K562 (cell line): ENCODE results near the gene HINT2. TPM values are rescaled to one million over a fixed set of nuclear protein-coding genes. Genes with fewer than 3 reads are reported as not detected.

Experiments
- ATAC-seq: fragments of 200-7000 bp; cut with Tn5 transposase; 3 replicates; pipeline ENCODE4 v1.9.1; 2020; ENCODE audit warnings: moderate library complexity
- BruUV-seq: library from RNA; stranded (reverse); fragments of 400-500 nt; replicated peaks from 2 replicates; lab custom pipeline; 2021; lab: Mats Ljungman, UMichigan
- CTCF ChIA-PET: fragments of 300-600 bp; formaldehyde crosslinking; extraction: SDS; loops from one replicate; lab custom pipeline; 2021; ENCODE audit warnings: low intra/inter-chr PET ratio; lab: Yijun Ruan, JAX
- POLR2A ChIA-PET: fragments of 300-600, 350-650 bp; sonication (Branson Sonifier 250); formaldehyde crosslinking; extraction: SDS; loops from one replicate; lab custom pipeline; 2021; ENCODE audit warnings: antibody characterized with exemption, inconsistent platforms; lab: Yijun Ruan, JAX
- DNase-seq, 4 experiments: peaks; one replicate each; pipeline versions ENCODE4 v3.0.0 to v3.0.0-alpha.2; 2011 to 2018; ENCODE audit warnings: low spot score in 3 of 4, mixed read lengths in 3 of 4; ENCODE audit errors: extremely low read depth in 1 of 4
- FAIRE-seq: peaks from 2 replicates; lab custom pipeline; 2011; peaks lifted over from hg19 to GRCh38; lab: Jason Lieb, UNC
- H2AFZ ChIP-seq: 2 replicates; pipeline ENCODE4 v1.6.0; 2011; ENCODE audit warnings: low read depth, low read length, control low read depth, inconsistent platforms
- H3K27ac ChIP-seq: fragments of 200-600 bp; 3 replicates; pipeline ENCODE4 v1.8.0; 2011; ENCODE audit warnings: low read depth, mild to moderate bottlenecking, control low read depth, inconsistent platforms, low read length, moderate library complexity, mixed read lengths; ENCODE audit errors: extremely low read depth
- H3K27me3 ChIP-seq, 2 experiments: fragments of 300-600 bp in 1 of 2; 2 replicates in 1 of 2; 3 replicates in 1 of 2; pipeline versions ENCODE4 v1.6.0 to v1.8.0; 2011; ENCODE audit warnings: inconsistent platforms in 2 of 2, low read length in 2 of 2, mild to moderate bottlenecking in 1 of 2, mixed read lengths in 1 of 2, moderate library complexity in 1 of 2; ENCODE audit not compliant: control insufficient read depth in 2 of 2, insufficient read depth in 2 of 2
- H3K36me3 ChIP-seq: fragments of 300-600 bp; 3 replicates; pipeline ENCODE4 v1.8.0; 2011; ENCODE audit warnings: mild to moderate bottlenecking, low read length, inconsistent platforms; ENCODE audit not compliant: control insufficient read depth, insufficient read depth
- H3K4me1 ChIP-seq, 2 experiments: fragments of 200-600 bp in 1 of 2; replicated peaks in 1 of 2; 2 replicates in 1 of 2; 3 replicates in 1 of 2; pipeline versions ENCODE4 v1.5.1 to v1.8.0; 2011; ENCODE audit warnings: inconsistent platforms in 2 of 2, low read length in 2 of 2, mild to moderate bottlenecking in 1 of 2, mixed read lengths in 1 of 2, moderate library complexity in 1 of 2; ENCODE audit not compliant: control insufficient read depth in 2 of 2, insufficient read depth in 2 of 2
- H3K4me2 ChIP-seq: 2 replicates; pipeline ENCODE4 v1.6.1; 2011; ENCODE audit warnings: low read length, control low read depth, inconsistent platforms, mixed read lengths; ENCODE audit not compliant: insufficient read depth
- H3K4me3 ChIP-seq: fragments of 200-600 bp; sonication (generic), shearing (Covaris generic); 2 replicates; pipeline ENCODE4 v1.5.1; 2016; ENCODE audit warnings: control low read depth, inconsistent platforms
- H3K79me2 ChIP-seq: fragments of 200-600 bp; 3 replicates; pipeline ENCODE4 v1.8.0; 2011; ENCODE audit warnings: low read length, inconsistent platforms; ENCODE audit not compliant: control insufficient read depth, insufficient read depth
- H3K9ac ChIP-seq, 2 experiments: 2 replicates each; pipeline versions ENCODE4 v1.6.0 to v1.6.1; 2011; ENCODE audit warnings: low read depth in 2 of 2, low read length in 2 of 2, control low read depth in 1 of 2, inconsistent platforms in 1 of 2, mild to moderate bottlenecking in 1 of 2, mixed read lengths in 1 of 2; ENCODE audit not compliant: insufficient read depth in 1 of 2
- H3K9me1 ChIP-seq: one replicate; pipeline ENCODE4 v1.6.0; 2011; ENCODE audit warnings: inconsistent platforms, mild to moderate bottlenecking, low read length, moderate library complexity; ENCODE audit not compliant: control insufficient read depth, insufficient read depth
- H3K9me3 ChIP-seq: replicated peaks from 2 replicates; pipeline ENCODE4 v1.5.1; 2011; ENCODE audit warnings: low read depth, low read length, inconsistent platforms; ENCODE audit not compliant: control insufficient read depth, insufficient read depth
- H4K20me1 ChIP-seq: replicated peaks from 2 replicates; pipeline ENCODE4 v1.6.1; 2011; ENCODE audit warnings: low read length, inconsistent platforms, mixed read lengths; ENCODE audit not compliant: control insufficient read depth, insufficient read depth
- BCL6 ChIP-seq: fragments of 250-450 bp; sonication (Bioruptor Pico); IDR thresholded peaks from 2 replicates; pipeline ENCODE4 v1.4.0; 2020
- BMI1 ChIP-seq: fragments of 150-350 bp; IDR thresholded peaks from 2 replicates; pipeline ENCODE4 v1.6.1; 2014; ENCODE audit warnings: low read length
- CBX3 ChIP-seq, 2 experiments: IDR thresholded peaks; 1 replicate in 1 of 2; 2 replicates in 1 of 2; pipeline ENCODE4 v1.6.1; 2012; ENCODE audit warnings: inconsistent platforms in 2 of 2, low read length in 2 of 2, borderline replicate concordance in 1 of 2, control low read depth in 1 of 2
- CREBBP ChIP-seq: IDR thresholded peaks from one replicate; pipeline ENCODE4 v1.6.1; 2012; ENCODE audit warnings: low read depth, mild to moderate bottlenecking, control low read depth, inconsistent platforms, low read length
- CTCF ChIP-seq, 3 experiments: IDR thresholded peaks in 2 of 3; conservative IDR thresholded peaks in 1 of 3; 2 replicates each; pipeline ENCODE4 v1.5.1; 2011 to 2012; ENCODE audit warnings: low read length in 3 of 3, mild to moderate bottlenecking in 3 of 3, control low read depth in 2 of 3, improper control_type of control experiment in 1 of 3, inconsistent platforms in 1 of 3, low read depth in 1 of 3, mixed read lengths in 1 of 3, moderate library complexity in 1 of 3; ENCODE audit not compliant: insufficient read depth in 2 of 3
- DACH1 ChIP-seq: fragments of 450-650 bp; IDR thresholded peaks from 2 replicates; pipeline ENCODE4 v1.6.1; 2018; ENCODE audit not compliant: partially characterized antibody
- ESRRB ChIP-seq: fragments of 250-450 bp; sonication (Bioruptor Pico); IDR thresholded peaks from 2 replicates; pipeline ENCODE4 v1.5.0; 2020; ENCODE audit warnings: mild to moderate bottlenecking, moderate library complexity, borderline replicate concordance
- MAX ChIP-seq: sonication (generic); formaldehyde crosslinking; IDR thresholded peaks from 2 replicates; pipeline ENCODE4 v1.9.0; 2022; ENCODE audit warnings: mild to moderate bottlenecking, missing genetic modification reagents
- RAD21 ChIP-seq, 2 experiments: fragments of 250-450 bp in 1 of 2; fragments of 450-650 bp in 1 of 2; sonication (Bioruptor Pico) in 1 of 2; formaldehyde crosslinking in 1 of 2; IDR thresholded peaks in 1 of 2; conservative IDR thresholded peaks in 1 of 2; 2 replicates each; pipeline versions ENCODE4 v1.4.0 to v1.8.0; 2020 to 2022; ENCODE audit warnings: mild to moderate bottlenecking in 2 of 2, moderate library complexity in 1 of 2
- SMARCA5 ChIP-seq: fragments of 450-650 bp; IDR thresholded peaks from 2 replicates; pipeline ENCODE4 v1.6.1; 2016
- ZBTB8A ChIP-seq: fragments of 450-650 bp; IDR thresholded peaks from 2 replicates; pipeline ENCODE4 v1.6.1; 2018; ENCODE audit warnings: mild to moderate bottlenecking, moderate library complexity; ENCODE audit not compliant: partially characterized antibody
- ZNF175 ChIP-seq: fragments of 200-800 bp; sonication (Bioruptor generic); IDR thresholded peaks from 2 replicates; pipeline ENCODE4 v1.6.1; 2016; ENCODE audit warnings: low read depth, mild to moderate bottlenecking, missing genetic modification characterization, missing compliant biosample characterization
- ZNF316 ChIP-seq: fragments of 450-650 bp; IDR thresholded peaks from 2 replicates; pipeline ENCODE4 v1.6.1; 2016
- WGBS: fragments of 100-300 bp; shearing (Covaris generic); methylation state at CpG from one replicate; pipeline ENCODE4 v1.1.6; 2016; ENCODE audit warnings: low coverage, mixed read lengths; ENCODE audit not compliant: insufficient coverage; ENCODE audit errors: missing lambda C conversion rate; 5-methylcytosine and 5-hydroxymethylcytosine counted together
- in situ Hi-C: fragments of 300-500 bp; cut with MboI; formaldehyde crosslinking; loops from 4 replicates; pipeline ENCODE4 v1.15.0; 2018; ENCODE audit warnings: inconsistent platforms, mixed read lengths
- intact Hi-C: fragments of 100-400 bp; cut with micrococcal nuclease; formaldehyde crosslinking; loops from 2 replicates; pipeline ENCODE4 v1.14.2; 2022
- polyA plus RNA-seq, 8 experiments: library from polyadenylated mRNA; depleted of rRNA in 4 of 8; stranded (reverse) in 5 of 8; unstranded in 3 of 8; fragments of >200 nt; fragmentation: Nextera tagmentation in 2 of 8; fragmentation: Illumina TruSeq in 1 of 8; extraction: Ambion mirVana in 2 of 8; extraction: Trizol in 1 of 8; gene quantifications; 2 replicates each; pipeline versions ENCODE4 v1.2.1 to v1.2.3, GENCODE V29; 2011 to 2014; ENCODE audit warnings: inconsistent platforms in 1 of 8, missing spikeins in 1 of 8
- total RNA-seq, 7 experiments: library from RNA; depleted of rRNA in 6 of 7; stranded (reverse); fragments of >200 nt in 6 of 7; fragmentation: Illumina TruSeq in 2 of 7; extraction: Trizol in 2 of 7; gene quantifications; 2 replicates each; pipeline versions ENCODE4 v1.2.1 to v1.2.3, GENCODE V29; 2011 to 2021; ENCODE audit warnings: low replicate concordance in 1 of 7

HINT2 gene
- total and polyA plus RNA-seq, 9 of the 15 experiments (the other 6 are each of a cell fraction or from before 2014, with no cell fraction given): 5.6 to 44.1 (median 27.9) TPM

- intact Hi-C loops: no loop called here
- POLR2A ChIA-PET: interaction anchor here (0.6 to 0.9 kb wide), 3 partner anchors 75 to 432 kb away, joined by 3 to 5 read pairs (median 3); no protein-coding TSS in a partner anchor
These were observed 20.9 kb upstream of the HINT2 start for GRCh38 chr9:35835766-35836165.

GRCh38 chr9:35835216-35835632 lies 20.4 kb upstream of the HINT2 start:
- H3K4me2 ChIP-seq: no peak overlapping the region
- intact Hi-C loops: no loop called here
- FAIRE-seq (no peak), ATAC-seq (peak; percentile 83)
- H3K9ac ChIP-seq: no peak overlapping the region
- BruUV-seq: no TSS peak
- no peak overlapping the region for H2AFZ ChIP-seq
- H3K4me3 ChIP-seq: no peak overlapping the region
- POLR2A ChIA-PET: interaction anchor here (0.6 kb wide), 1 partner anchor 75 kb away, joined by 3 read pairs; no protein-coding TSS in a partner anchor
- WGBS: 75% methylated on average over 3 of the region's 3 CpGs
- no peaks in the 10 kb centered on the region for H3K9me1 ChIP-seq
- TF ChIP-seq ZNF175: 0 out of 2 replicates have a peak, but pooled peaks have one; percentile 8
- TF ChIP-seq CREBBP: no peak
- TF ChIP-seq BMI1: no peak
- TF ChIP-seq CBX3 (IDR thresholded peaks at IDR 0.05; ENCODE audit: borderline replicate concordance in 1 of 2, low read length in 2 of 2): no peak
- no peak for TF ChIP-seq MAX (CRISPR knock-in tag)
- TF ChIP-seq CTCF (IDR thresholded peaks at IDR 0.05 in 2 of 3, conservative IDR thresholded peaks at IDR 0.05 in 1 of 3; ENCODE audit: insufficient read depth in 2 of 3, low read depth in 1 of 3, low read length in 3 of 3): peak; percentile 47 to 55 (median 47); a peak in 5 of 6 replicates
- no peak for TF ChIP-seq ZNF316
- TF ChIP-seq DACH1: no peak
- peak in 1 of 2 experiments; percentile 41; a peak in 2 of 4 replicates for TF ChIP-seq RAD21 (CRISPR knock-in tag; conservative IDR thresholded peaks at IDR 0.05 in 1 of 2, IDR thresholded peaks at IDR 0.05 in 1 of 2)
- no peak for TF ChIP-seq SMARCA5
- TF ChIP-seq, all 486 proteins: peak for 3
- Histone ChIP-seq H3K27ac (no peak overlapping the region), H3K36me3 (no peaks in the 10 kb centered on the region), H3K27me3 (peaks cover 0 to 15% of the 10 kb centered on the region in 2 experiments; a peak in 2 of 5 replicates), H4K20me1 (no peaks in the 10 kb centered on the region), H3K4me1 (peaks cover 6 to 7% of the 10 kb centered on the region in 2 experiments; a peak in 3 of 5 replicates), H3K9me3 (no peaks in the 10 kb centered on the region), H3K79me2 (no peaks in the 10 kb centered on the region)
- peak; percentile 22 to 32 (median 30) for DNase-seq
- CTCF ChIA-PET: no interaction called here
- in situ Hi-C loops: no loop called here

More at GRCh38 chr9:35835766-35836165, 20.9 kb upstream of the HINT2 start:
- Histone ChIP-seq H3K79me2 (no peaks in the 10 kb centered on the region), H4K20me1 (no peaks in the 10 kb centered on the region), H3K4me3 (no peak overlapping the region), H3K4me2 (no peak overlapping the region), H3K36me3 (no peaks in the 10 kb centered on the region), H3K9ac (no peak overlapping the region), H2AFZ (no peak overlapping the region), H3K9me3 (no peaks in the 10 kb centered on the region), H3K4me1 (peaks cover 6 to 7% of the 10 kb centered on the region in 2 experiments; a peak in 3 of 5 replicates), H3K9me1 (no peaks in the 10 kb centered on the region), H3K27ac (no peak overlapping the region), H3K27me3 (peaks cover 0 to 20% of the 10 kb centered on the region in 2 experiments; a peak in 2 of 5 replicates)
- DNase-seq (no peak), ATAC-seq (no peak), FAIRE-seq (peak; percentile 19)
- BruUV-seq: no TSS peak
- TF ChIP-seq ZBTB8A (no peak), ESRRB (CRISPR knock-in tag) (no peak), BCL6 (CRISPR knock-in tag) (no peak)
- in situ Hi-C loops: no loop called here
- WGBS: 61% methylated on average over 2 of the region's 2 CpGs
- CTCF ChIA-PET: no interaction called here
